ENCODE data around the gene TIFAB.

Gene TIFAB

GRCh38 chr5:135429301-135430134 is 22.6 kb downstream of the TIFAB start:
- no peak for ATAC-seq (ENCODE audit: insufficient read depth, low read depth)
- H2AFZ ChIP-seq (ENCODE audit: low read depth, low read length), result no peak overlapping the region

GRCh38 chr5:135428586-135428985 is 23.6 kb downstream of the TIFAB start:
- DNase-seq (no peak), ATAC-seq (ENCODE audit: insufficient read depth, low read depth) (no peak)
- H3K36me3 ChIP-seq (ENCODE audit: insufficient read depth, low read length), result no peaks in the 10 kb centered on the region
- TF ChIP-seq, protein P1, sequence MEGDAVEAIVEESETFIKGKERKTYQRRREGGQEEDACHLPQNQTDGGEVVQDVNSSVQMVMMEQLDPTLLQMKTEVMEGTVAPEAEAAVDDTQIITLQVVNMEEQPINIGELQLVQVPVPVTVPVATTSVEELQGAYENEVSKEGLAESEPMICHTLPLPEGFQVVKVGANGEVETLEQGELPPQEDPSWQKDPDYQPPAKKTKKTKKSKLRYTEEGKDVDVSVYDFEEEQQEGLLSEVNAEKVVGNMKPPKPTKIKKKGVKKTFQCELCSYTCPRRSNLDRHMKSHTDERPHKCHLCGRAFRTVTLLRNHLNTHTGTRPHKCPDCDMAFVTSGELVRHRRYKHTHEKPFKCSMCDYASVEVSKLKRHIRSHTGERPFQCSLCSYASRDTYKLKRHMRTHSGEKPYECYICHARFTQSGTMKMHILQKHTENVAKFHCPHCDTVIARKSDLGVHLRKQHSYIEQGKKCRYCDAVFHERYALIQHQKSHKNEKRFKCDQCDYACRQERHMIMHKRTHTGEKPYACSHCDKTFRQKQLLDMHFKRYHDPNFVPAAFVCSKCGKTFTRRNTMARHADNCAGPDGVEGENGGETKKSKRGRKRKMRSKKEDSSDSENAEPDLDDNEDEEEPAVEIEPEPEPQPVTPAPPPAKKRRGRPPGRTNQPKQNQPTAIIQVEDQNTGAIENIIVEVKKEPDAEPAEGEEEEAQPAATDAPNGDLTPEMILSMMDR (IDR thresholded peaks at IDR 0.05; ENCODE audit: borderline replicate concordance, extremely low read depth, low read length, poor library complexity, severe bottlenecking), result no peak
- TF ChIP-seq EZH2 (IDR thresholded peaks at IDR 0.05; ENCODE audit: borderline replicate concordance, low read depth, low read length, severe bottlenecking), result no peak
- H3K4me2 ChIP-seq (ENCODE audit: insufficient read depth, low read length), result no peak overlapping the region
- no peak overlapping the region for H3K4me3 ChIP-seq (ENCODE audit: low read depth in 1 of 2, low read length in 2 of 2)
- H3K27me3 ChIP-seq (ENCODE audit: insufficient read depth, low read length, poor library complexity), result no peaks in the 10 kb centered on the region
- no peaks in the 10 kb centered on the region for H3K79me2 ChIP-seq (ENCODE audit: insufficient read depth, low read length)
- H3K9ac ChIP-seq (ENCODE audit: low read depth, low read length), result no peak overlapping the region
- H4K20me1 ChIP-seq (ENCODE audit: insufficient read depth, low read length), result no peaks in the 10 kb centered on the region
- no peak overlapping the region for H3K27ac ChIP-seq (ENCODE audit: low read length)
- H3K9me3 ChIP-seq (ENCODE audit: insufficient read depth, low read length, severe bottlenecking), result peaks cover 10% of the 10 kb centered on the region
- peaks cover 31% of the 10 kb centered on the region for H3K4me1 ChIP-seq (ENCODE audit: insufficient read depth, low read length)
- H2AFZ ChIP-seq (ENCODE audit: low read depth, low read length), result no peak overlapping the region

More at GRCh38 chr5:135429301-135430134, 22.6 kb downstream of the TIFAB start:
- Histone ChIP-seq H3K27ac (ENCODE audit: low read length) (no peak overlapping the region), H4K20me1 (ENCODE audit: insufficient read depth, low read length) (no peaks in the 10 kb centered on the region), H3K9me3 (ENCODE audit: insufficient read depth, low read length, severe bottlenecking) (peaks cover 10% of the 10 kb centered on the region), H3K79me2 (ENCODE audit: insufficient read depth, low read length) (no peaks in the 10 kb centered on the region), H3K36me3 (ENCODE audit: insufficient read depth, low read length) (no peaks in the 10 kb centered on the region), H3K27me3 (ENCODE audit: insufficient read depth, low read length, poor library complexity) (no peaks in the 10 kb centered on the region), H3K9ac (ENCODE audit: low read depth, low read length) (no peak overlapping the region), H3K4me2 (ENCODE audit: insufficient read depth, low read length) (no peak overlapping the region), H3K4me1 (ENCODE audit: insufficient read depth, low read length) (peaks cover 28% of the 10 kb centered on the region), H3K4me3 (ENCODE audit: low read depth in 1 of 2, low read length in 2 of 2) (no peak overlapping the region)
- no peak for DNase-seq
- no peak for TF ChIP-seq EZH2 (IDR thresholded peaks at IDR 0.05; ENCODE audit: borderline replicate concordance, low read depth, low read length, severe bottlenecking)
- TF ChIP-seq, protein P1 (IDR thresholded peaks at IDR 0.05; ENCODE audit: borderline replicate concordance, extremely low read depth, low read length, poor library complexity, severe bottlenecking), result no peak

GRCh38 chr5:135426102-135427082 is 25.8 kb downstream of the TIFAB start:
- H4K20me1 ChIP-seq (ENCODE audit: insufficient read depth, low read length), result no peaks in the 10 kb centered on the region
- no peaks in the 10 kb centered on the region for H3K27me3 ChIP-seq (ENCODE audit: insufficient read depth, low read length, poor library complexity)
- peak overlapping the region; percentile 56 for H3K9ac ChIP-seq (ENCODE audit: low read depth, low read length)
- H3K4me1 ChIP-seq (ENCODE audit: insufficient read depth, low read length), result peaks cover 31% of the 10 kb centered on the region
- H3K79me2 ChIP-seq (ENCODE audit: insufficient read depth, low read length), result no peaks in the 10 kb centered on the region
- peak; percentile 73 for DNase-seq
- H3K36me3 ChIP-seq (ENCODE audit: insufficient read depth, low read length), result no peaks in the 10 kb centered on the region
- peaks cover 10% of the 10 kb centered on the region for H3K9me3 ChIP-seq (ENCODE audit: insufficient read depth, low read length, severe bottlenecking)
- peak overlapping the region; percentile 51 for H3K4me2 ChIP-seq (ENCODE audit: insufficient read depth, low read length)
- TF ChIP-seq, protein P1 (IDR thresholded peaks at IDR 0.05; ENCODE audit: borderline replicate concordance, extremely low read depth, low read length, poor library complexity, severe bottlenecking), result peak; percentile 93
- TF ChIP-seq EZH2 (IDR thresholded peaks at IDR 0.05; ENCODE audit: borderline replicate concordance, low read depth, low read length, severe bottlenecking), result no peak
- peak; percentile 95 for ATAC-seq (ENCODE audit: insufficient read depth, low read depth)
- peak overlapping the region; percentile 73 for H2AFZ ChIP-seq (ENCODE audit: low read depth, low read length)
- peak overlapping the region; percentile 92 for H3K27ac ChIP-seq (ENCODE audit: low read length)
- peak overlapping the region in 1 of 2 experiments; percentile 31; a peak in 1 of 4 replicates for H3K4me3 ChIP-seq (ENCODE audit: low read depth in 1 of 2, low read length in 2 of 2)

Data from DND-41 (cell line).